ENCODE data around the gene SERTAD3. TPM values are rescaled to one million over a fixed set of nuclear protein-coding genes. Genes with fewer than 3 reads are reported as not detected.

The SERTAD3 gene
- total and polyA plus RNA-seq, 2 of the 8 experiments (the other 6 are each of a cell fraction or from before 2014, with no cell fraction given), result 15.1 to 32.1 TPM

DNA sequence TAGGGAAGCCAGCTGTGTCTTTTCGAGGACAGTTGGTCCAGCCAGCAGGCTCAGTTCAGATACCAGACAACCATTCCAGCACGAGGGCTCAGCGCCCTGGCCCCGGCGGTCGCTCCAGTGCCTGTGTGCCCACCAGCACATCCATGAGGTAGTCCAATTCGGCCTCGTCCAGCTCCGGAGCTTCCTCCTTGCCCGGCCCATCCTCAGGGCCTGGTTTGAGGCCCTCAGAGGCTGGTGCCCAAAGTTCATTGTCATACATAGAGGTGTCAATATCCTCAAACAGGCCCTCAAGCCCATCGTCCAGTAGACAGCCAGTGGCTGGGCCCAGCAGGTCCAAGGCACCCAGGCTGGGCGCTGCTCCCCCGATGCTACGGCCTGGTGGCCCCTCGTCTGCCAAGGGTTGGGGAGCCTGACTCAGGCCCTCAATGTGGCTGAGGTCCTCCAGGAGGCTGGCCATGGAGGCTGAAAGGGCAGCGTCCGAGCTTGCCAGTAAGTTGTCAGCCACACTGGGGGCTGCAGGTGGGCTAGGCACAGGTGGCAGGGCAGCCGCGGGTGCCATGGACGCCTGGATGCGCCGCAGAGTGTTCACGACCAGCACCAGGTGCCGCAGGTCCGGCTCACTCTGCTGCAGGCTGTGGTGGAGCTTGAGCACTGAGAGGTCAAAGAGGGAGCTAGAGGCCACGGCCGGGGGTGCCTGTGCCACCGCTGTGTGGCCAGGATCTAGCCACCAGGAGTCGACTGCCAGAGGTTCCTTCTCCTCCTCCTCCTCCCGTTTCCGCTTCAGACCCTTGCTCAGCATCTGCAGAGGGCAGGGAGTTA, 21.2 kb downstream of the SERTAD3 start:
- ChIA-PET POLR2A (ENCODE audit: partially characterized antibody) (interaction anchor here (0.8 to 3.1 kb wide), 6 partner anchors 10 to 30 kb away, joined by 3 to 20 read pairs (median 4); partner anchors contain the start of gene SERTAD3), CTCF (ENCODE audit: partially characterized antibody) (interaction anchor here (0.5 to 3.3 kb wide), 9 partner anchors 9 to 184 kb away, joined by 3 to 16 read pairs (median 5); partner anchors contain the start of gene SERTAD3)
- H3K23me2 ChIP-seq (ENCODE audit: low read depth, low read length), result peaks cover 12% of the 10 kb centered on the region
- H2AFZ ChIP-seq (ENCODE audit: low read length), result no peak overlapping the region
- H3K4ac ChIP-seq (replicated peaks; ENCODE audit: insufficient read length, low read depth, low read length), result no peak overlapping the region
- H2BK20ac ChIP-seq (ENCODE audit: low read length), result no peak overlapping the region
- H2BK15ac ChIP-seq (ENCODE audit: low read length), result peak overlapping the region; percentile 61; the same call in 1 of the 2 replicates
- no peaks in the 10 kb centered on the region; the same call in 1 of the 2 replicates for H3K79me1 ChIP-seq (ENCODE audit: low read depth, low read length)
- no peak overlapping the region for H3K4me2 ChIP-seq (ENCODE audit: insufficient read depth in 1 of 2, low read depth in 2 of 2, low read length in 2 of 2)
- peaks cover 0 to 6% (median 4%) of the 10 kb centered on the region in 4 experiments; a peak in 4 of 7 replicates for H3K4me1 ChIP-seq (replicated peaks in 1 of 4; ENCODE audit: control insufficient read depth in 3 of 4, insufficient read depth in 4 of 4, low read length in 3 of 4)
- H3K4me3 ChIP-seq (ENCODE audit: extremely low read depth in 1 of 4, insufficient read depth in 2 of 4, low read depth in 3 of 4, low read length in 4 of 4), result no peak overlapping the region
- no peaks in the 10 kb centered on the region for H3K79me2 ChIP-seq (ENCODE audit: control insufficient read depth in 1 of 2, insufficient read depth in 2 of 2, low read length in 2 of 2)
- no peak overlapping the region for H3K14ac ChIP-seq (ENCODE audit: insufficient read length)
- H3K36me3 ChIP-seq (ENCODE audit: control insufficient read depth in 2 of 4, insufficient read depth in 4 of 4, low read length in 3 of 4), result peaks cover 0 to 2% (median 0%) of the 10 kb centered on the region in 4 experiments; a peak in 2 of 8 replicates
- peak overlapping the region; percentile 75 for H4K8ac ChIP-seq (ENCODE audit: extremely low read depth, insufficient read depth, low read length)
- WGBS, 2 experiments (ENCODE audit: extremely low coverage in 1 of 2, insufficient coverage in 1 of 2, insufficient read length in 1 of 2, insufficient replicate concordance in 2 of 2, low coverage in 1 of 2, low lambda C conversion rate in 2 of 2, missing lambda C conversion rate in 1 of 2), result 91% methylated on average over 29 of the region's 31 CpGs; no CpG with 5 or more reads in 1 of the 2 experiments
- H3K27me3 ChIP-seq (replicated peaks in 1 of 4; ENCODE audit: control insufficient read depth in 3 of 4, extremely low read depth in 1 of 4, insufficient read depth in 3 of 4, low read length in 3 of 4), result no peaks in the 10 kb centered on the region; a peak in 1 of 7 replicates
- H3K9ac ChIP-seq (replicated peaks in 1 of 4; ENCODE audit: extremely low read depth in 1 of 4, low read depth in 3 of 4, low read length in 3 of 4), result 0 out of 7 replicates have a peak overlapping the region, but pooled peaks of 1 of the 4 experiments have one; percentile 20
- H3K9me3 ChIP-seq (ENCODE audit: insufficient read depth in 2 of 2, low read depth in 1 of 2, low read length in 1 of 2), result no peaks in the 10 kb centered on the region
- H2BK120ac ChIP-seq (replicated peaks; ENCODE audit: low read depth, low read length), result no peak overlapping the region
- no peak overlapping the region for H4K5ac ChIP-seq (ENCODE audit: insufficient read length, low read depth, low read length)
- no peak overlapping the region for H2BK12ac ChIP-seq (ENCODE audit: low read depth, low read length)
- H4K91ac ChIP-seq (replicated peaks; ENCODE audit: insufficient read length, low read length), result peak overlapping the region; percentile 31
- H3K27ac ChIP-seq (ENCODE audit: low read depth, low read length), result no peak overlapping the region
- no peak overlapping the region for H3K23ac ChIP-seq (ENCODE audit: insufficient read length)
- DNase-seq (ENCODE audit: low read depth in 1 of 2, low spot score in 2 of 2) (no peak), FAIRE-seq (no peak)
- H4K20me1 ChIP-seq (replicated peaks in 1 of 2; ENCODE audit: control insufficient read depth in 1 of 2, insufficient read depth in 2 of 2, low read length in 2 of 2), result no peaks in the 10 kb centered on the region
- no peak overlapping the region for H3K56ac ChIP-seq (replicated peaks; ENCODE audit: insufficient read length, low read depth, low read length)
- H3K18ac ChIP-seq (ENCODE audit: extremely low read depth, low read length), result no peak overlapping the region
- H2BK5ac ChIP-seq (ENCODE audit: low read depth, low read length), result no peak overlapping the region
- peak overlapping the region; percentile 86; the same call in 1 of the 2 replicates for H2AK5ac ChIP-seq (ENCODE audit: low read depth, low read length)
- TF ChIP-seq ZNF274 (IDR thresholded peaks at IDR 0.05; ENCODE audit: borderline replicate concordance, extremely low read depth, low read length), result no peak
- TF ChIP-seq SRF (IDR thresholded peaks at IDR 0.05; ENCODE audit: low read depth, low read length), result no peak
- no peak for TF ChIP-seq CBX5 (IDR thresholded peaks at IDR 0.05; ENCODE audit: low read depth, low read length)
- TF ChIP-seq HDAC2 (IDR thresholded peaks at IDR 0.05; ENCODE audit: borderline replicate concordance in 1 of 2, low read depth in 2 of 2, low read length in 2 of 2), result no peak
- TF ChIP-seq GTF2F1 (IDR thresholded peaks at IDR 0.05; ENCODE audit: borderline replicate concordance, low read depth, low read length), result no peak
- TF ChIP-seq RFX5 (IDR thresholded peaks at IDR 0.05; ENCODE audit: borderline replicate concordance, low read depth, low read length), result no peak
- TF ChIP-seq CTBP2 (IDR thresholded peaks at IDR 0.05; ENCODE audit: borderline replicate concordance, insufficient read depth, insufficient read length, low read length), result no peak
- no peak for TF ChIP-seq EZH2 (IDR thresholded peaks at IDR 0.05; ENCODE audit: low read depth, low read length, severe bottlenecking)
- no peak for TF ChIP-seq EP300 (IDR thresholded peaks at IDR 0.05; ENCODE audit: borderline replicate concordance in 1 of 2, low read depth in 2 of 2, low read length in 2 of 2)
- TF ChIP-seq SIX5 (IDR thresholded peaks at IDR 0.05; ENCODE audit: low read depth, low read length), result no peak
